ENCODE data around the gene LPAR2.

LPAR2 gene

DNA sequence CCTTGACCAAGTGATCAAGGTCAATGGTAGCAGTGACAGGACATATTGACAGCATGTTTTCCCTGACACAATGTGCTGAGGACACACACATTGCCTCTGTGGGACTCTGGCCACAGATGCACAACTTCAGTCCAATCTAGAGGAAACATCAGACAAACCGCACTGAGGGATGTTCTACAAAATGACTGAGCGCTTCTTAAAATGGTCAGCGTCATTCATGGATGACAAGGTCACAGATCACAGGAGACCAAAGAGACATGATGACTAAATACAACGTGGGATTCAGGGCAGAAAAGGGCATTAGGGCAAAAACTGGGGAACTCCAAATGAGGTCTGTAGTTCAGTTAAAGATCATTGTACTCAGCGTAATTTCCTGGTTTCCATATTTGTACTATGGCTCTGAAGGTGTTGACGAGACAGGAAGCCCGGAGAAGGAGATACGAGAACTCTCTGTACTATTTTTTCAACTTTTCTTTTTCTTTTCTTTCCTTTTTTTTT is 30.2 kb downstream of the LPAR2 start:
- no peak for DNase-seq (ENCODE audit: low read depth in 2 of 2)

DNA sequence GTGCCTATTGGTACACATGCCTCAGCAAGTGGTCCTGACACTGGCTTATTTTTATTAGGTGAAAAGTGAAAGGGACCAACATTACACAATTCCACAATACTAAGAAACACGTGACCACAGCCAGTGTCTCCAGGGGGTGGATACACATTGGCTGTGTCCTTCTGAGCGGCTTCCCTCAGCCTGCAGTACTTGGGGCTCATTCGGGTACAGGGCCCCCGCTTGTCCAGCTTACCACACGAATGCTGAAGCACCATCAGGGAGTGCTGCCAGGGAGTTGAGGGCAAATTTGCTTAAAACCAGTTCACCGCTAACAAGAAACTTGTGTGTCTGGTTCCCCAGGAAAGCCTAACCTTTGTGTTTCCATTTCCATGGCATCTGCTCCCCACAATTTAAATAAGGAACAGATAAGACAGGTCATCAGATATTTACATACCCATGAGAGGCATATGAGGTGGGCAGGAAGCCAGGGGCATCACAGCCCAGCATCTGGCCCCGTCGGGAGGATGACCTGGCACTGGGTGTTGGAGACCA is 32.8 kb downstream of the LPAR2 start:
- DNase-seq (ENCODE audit: low read depth in 2 of 2): no peak

DNA sequence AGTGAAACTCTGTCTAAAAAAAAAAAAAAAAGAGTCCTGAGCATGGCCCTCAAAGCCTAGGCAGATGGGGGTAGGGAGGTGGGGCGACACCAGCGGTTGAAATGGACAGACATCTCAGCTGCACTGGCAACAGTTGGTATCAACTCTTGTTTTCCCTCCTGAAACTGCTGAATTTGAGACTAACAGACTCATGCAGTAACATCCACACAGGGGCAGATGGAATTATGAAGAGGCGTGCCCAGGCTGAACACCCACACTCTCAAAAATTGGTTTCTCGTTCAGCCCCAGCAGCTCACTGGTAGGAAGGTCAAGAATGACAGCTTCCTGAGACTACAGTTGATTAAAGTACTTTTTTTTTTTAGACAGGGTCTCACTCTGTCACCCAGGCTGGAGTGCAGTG is 33.6 kb downstream of the LPAR2 start:
- no peak for DNase-seq (ENCODE audit: low read depth in 2 of 2)

DNA sequence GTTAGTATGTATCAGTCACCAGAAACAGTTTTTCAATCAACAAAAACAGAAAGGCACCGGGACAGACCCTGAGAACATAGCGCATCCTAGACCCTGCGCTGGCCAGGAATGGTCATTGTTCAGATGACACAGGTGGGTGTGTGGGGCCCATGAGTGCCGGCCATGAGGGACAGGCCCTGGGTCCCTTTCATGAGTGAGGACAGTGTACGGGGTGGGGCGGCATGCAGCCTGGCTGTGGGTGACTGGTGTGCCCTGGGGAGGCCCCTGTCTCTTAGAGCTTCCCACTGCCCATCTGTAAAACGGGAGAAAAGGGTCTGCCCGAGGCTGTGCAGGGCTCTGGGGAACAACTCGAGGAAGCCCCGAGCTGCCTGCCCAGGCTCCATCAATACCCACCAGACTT is 35.3 kb downstream of the LPAR2 start:
- no peak for DNase-seq (ENCODE audit: low read depth in 2 of 2)

DNA sequence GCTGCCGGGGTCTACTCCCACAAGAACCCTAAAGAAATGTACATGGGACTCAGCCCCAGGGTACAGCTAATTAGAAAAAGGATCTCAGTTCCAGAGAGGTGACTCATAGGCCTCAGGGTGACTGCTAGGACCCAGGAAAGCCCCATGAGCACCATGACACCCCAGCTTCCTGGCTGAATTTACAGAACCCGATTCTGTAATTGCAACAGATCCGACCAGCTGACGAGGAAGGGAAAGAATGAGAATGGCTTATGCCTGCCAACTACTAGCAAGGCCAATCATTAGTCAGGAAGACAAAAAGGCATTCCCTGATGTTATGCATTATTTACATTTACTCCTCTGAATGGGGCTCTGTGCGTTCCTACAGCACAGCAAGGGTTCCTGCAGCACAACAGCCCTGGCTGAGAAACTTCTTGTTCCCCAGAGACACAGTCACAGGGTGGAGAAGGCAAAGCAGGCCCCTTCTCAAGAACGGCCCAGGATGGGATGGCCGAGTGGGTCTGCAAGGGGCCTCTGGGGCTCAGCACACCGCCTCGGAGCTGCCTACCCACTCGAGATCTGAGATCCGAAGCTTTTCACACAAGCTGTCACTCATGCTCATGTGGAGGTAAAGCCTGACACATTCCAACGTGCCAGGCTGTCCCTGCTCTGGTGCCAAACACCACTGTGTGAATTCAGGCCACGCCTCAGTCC is 36.7 kb downstream of the LPAR2 start:
- DNase-seq (ENCODE audit: low read depth in 2 of 2): peak; percentile 34 to 52

DNA sequence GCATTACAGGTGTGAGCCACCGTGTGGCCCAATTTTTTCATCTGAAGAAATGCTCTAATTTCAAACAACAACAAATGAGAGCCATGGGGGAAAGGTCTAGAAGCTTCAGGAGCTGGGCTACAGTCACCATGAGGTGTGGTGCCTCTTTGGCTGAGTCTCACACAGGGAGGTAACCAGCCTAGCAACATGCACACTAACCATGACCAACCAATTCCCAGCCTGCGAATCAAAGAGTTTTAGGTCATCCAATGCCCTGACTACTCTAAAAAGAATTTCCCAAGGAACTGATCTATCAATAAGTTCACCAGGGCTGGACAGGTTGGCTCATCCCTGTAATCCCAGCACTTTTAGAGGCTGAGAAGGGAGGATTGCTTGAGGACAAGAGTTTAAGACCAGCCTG is 39.5 kb downstream of the LPAR2 start:
- no peak for DNase-seq (ENCODE audit: low read depth in 2 of 2)

DNA sequence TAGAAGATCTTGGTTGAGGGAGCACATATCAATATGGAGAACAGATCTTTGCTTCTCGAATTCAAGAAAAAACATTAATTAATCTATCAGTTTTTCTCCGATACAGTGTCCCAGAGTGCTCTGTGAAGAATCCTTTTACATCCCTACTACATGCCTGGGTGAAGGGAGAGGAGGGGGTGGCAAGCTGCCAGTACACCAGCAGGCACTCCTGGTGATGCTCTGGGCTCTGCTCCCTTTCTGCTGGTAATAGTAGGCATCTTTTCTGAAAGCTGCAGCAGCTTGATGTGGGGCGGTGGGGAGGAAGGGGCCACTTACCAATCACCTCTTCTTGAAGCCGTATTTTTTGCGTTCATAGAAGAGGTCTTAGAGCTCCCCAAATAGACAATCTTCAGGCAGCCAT is 40.2 kb downstream of the LPAR2 start:
- DNase-seq (ENCODE audit: low read depth in 2 of 2): no peak

DNA sequence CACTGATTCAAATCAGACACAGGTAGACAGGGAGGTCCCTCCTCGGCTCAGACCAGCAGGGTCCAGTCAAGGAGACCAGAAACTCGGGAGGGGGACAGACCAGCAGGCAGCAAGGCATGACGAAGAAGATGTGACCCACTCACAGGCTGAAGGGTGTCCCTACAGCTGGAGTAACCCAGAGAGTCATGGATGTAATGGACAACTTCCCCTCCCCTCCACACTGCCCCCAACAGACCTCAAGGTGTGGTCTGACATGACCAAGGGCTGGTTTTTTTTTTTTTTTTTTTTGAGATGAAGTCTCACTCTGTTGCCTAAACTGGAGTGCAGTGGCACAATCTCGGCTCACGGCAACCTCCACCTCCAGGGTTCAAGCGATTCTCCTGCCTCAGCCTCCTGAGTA is 43.7 kb downstream of the LPAR2 start:
- no peak for DNase-seq (ENCODE audit: low read depth in 2 of 2)

DNA sequence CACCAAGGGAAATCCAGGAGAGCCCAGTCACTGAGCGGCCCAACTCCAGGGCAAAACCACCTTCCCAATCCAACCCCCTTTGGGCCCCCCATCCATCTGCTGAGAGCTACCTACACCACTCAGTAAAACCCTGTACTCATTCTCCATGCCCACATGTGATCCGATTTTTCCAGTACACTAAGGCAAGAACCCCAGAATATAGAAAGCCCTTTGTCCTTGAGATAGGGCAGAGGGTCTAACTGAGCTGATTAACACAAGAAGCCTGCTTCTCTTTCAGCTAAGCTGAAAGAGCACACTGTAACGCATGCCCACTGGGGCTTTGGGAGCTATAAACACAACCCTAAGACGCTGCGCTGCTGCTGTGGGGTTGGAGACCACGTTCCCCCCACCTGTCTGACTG is 45.5 kb downstream of the LPAR2 start:
- DNase-seq (ENCODE audit: low read depth in 2 of 2): no peak

DNA sequence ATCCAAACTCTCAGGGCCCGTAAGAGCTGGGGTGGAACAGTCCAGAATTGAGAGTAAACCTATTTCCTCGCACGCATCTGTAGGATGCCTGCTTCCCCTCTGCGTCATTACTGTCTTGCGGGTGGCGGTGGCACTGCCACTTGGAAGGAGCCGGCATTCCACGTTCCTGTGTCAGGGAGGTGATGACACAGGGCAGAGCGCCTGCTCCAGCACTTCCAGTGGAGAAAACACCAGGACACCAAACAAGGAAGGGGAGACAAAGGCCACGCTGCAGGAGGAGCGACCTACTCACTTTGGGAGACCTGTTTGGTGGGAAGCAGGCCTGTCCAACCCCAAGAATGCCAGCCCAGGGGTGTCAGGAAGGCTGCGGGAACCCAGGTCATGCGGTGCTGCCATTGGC is 46.6 kb downstream of the LPAR2 start:
- DNase-seq (ENCODE audit: low read depth in 2 of 2): no peak

DNA sequence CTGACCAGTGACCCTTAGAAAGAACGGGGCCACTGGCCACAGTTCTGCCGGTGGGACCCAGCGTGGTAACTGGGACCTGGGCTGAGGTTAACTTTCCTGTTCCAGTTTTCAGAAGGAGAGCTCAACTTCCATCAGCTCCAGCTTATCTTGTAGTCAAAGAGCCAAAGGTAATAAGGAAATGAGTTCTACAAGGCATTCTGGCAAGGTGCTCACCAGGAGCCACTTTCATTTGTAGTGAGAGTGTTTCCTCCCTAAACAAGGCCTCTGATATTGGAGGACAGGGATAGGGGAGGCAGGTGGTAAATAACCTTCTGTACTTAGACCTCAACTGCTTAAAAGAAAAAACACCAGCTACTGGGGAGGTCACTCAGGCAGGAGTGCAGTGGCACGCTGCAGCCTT is 47.6 kb downstream of the LPAR2 start:
- DNase-seq (ENCODE audit: low read depth in 2 of 2): no peak

DNA sequence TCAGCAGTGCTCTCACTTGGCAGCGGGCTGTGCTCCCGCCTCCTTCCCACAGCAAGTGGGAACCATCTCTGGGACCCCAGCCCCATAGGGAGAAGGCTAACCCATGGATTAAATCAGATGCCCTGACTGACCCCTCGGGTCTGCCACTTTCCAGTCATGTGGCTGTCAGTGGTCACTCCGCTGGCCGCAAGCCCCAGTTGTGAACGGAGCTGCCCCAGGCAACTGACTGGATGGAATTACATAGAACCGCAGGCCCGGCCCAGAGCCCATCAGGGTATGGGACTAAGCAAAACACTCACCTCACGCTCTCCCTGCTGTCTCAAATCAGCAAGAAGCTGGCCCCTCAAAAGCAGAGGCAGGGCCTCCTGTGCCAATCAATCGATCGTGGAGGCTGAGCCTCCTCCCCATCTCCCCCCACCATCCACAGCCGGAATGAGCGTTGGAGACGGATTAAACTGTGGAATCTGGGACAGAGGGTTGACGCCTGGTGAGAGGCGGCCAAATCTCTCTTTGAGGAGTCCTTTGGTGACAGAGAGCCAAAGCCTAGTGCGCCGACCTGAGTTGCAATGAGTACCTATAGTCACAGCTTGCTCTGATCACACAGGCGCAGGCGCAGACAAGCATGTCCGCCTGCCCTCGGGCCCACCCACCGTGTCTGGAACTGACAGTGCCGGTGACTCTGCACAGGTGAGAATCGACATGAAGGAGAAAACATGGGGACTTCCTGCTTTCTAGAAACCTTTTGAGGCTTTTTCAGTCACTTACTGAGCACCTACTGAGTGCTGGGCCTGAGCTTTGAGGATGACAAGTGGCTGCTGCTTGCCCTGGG is 48.3 kb downstream of the LPAR2 start:
- no peak for DNase-seq (ENCODE audit: low read depth in 2 of 2)

DNA sequence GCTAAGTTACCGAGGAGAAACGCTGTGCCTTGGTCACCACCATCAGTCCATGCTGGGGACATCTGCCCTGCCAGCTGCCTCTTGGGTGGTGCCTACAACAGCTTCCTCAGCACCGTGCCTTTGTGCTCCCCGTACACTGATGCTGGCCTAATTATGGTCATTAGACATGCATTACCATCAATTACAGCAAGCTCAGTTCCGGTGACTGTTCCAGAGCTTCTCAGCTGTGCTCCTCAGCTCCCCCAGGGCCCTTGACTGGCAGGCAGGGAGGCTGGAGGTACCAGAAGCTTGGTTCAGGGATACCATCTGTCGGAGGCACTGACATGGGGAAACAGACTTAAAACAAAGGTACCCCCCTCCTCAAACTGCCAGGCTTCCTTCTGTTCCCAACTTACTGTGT is 49.8 kb downstream of the LPAR2 start:
- DNase-seq (ENCODE audit: low read depth in 2 of 2): no peak

DNA sequence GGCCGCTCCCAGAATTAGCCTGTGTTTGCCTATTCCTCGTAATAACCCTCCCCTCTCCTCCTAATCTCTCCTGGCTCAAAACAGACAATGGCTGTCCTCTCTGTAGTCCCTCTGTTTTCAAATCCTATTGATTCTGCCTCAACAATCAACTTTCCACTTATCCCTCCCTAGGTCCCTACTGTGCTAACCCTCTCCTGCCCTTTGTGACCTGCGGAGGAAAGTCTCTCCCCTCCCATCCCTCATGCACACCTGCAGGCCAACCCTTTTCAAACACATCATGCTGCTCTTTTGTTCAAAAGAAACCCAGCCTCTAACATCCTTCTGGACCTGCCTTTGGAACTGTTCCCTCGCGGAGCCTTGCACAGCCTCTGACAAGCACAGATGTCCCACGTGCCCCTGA is 52.6 kb downstream of the LPAR2 start:
- no peak for DNase-seq (ENCODE audit: low read depth in 2 of 2)
